ENCODE measurements around the gene LRRC3. TPM values are rescaled to one million over a fixed set of nuclear protein-coding genes. Genes with fewer than 3 reads are reported as not detected.

LRRC3 gene
- polyA plus RNA-seq, 1 donor (not counting 4 experiments of a cell fraction or from before 2014, with no cell fraction given) = 1.4 TPM

- dilution Hi-C loops (cut with MboI; ENCODE audit: extremely low pct_ligation_motif_present, low sequenced_read_pairs) = loop anchor here (25.0 kb wide), 1 partner anchor 259 kb away; no protein-coding TSS in a partner anchor
- no peak for FAIRE-seq
- Histone ChIP-seq H3K9ac (ENCODE audit: control insufficient read depth, extremely low read depth, insufficient read depth, low read length) (no peak overlapping the region), H3K9me1 (ENCODE audit: control insufficient read depth, extremely low read depth, insufficient read depth, low read length) (no peaks in the 10 kb centered on the region), H3K27me3 (ENCODE audit: control insufficient read depth, extremely low read depth, insufficient read depth, low read length) (no peaks in the 10 kb centered on the region), H3K36me3 (ENCODE audit: control insufficient read depth in 2 of 2, extremely low read depth in 1 of 2, insufficient read depth in 2 of 2, low read length in 2 of 2) (no peaks in the 10 kb centered on the region), H3K4me3 (ENCODE audit: control insufficient read depth in 2 of 3, extremely low read depth in 1 of 3, insufficient read depth in 2 of 3, low read depth in 1 of 3, low read length in 3 of 3) (no peak overlapping the region), H3K27ac (ENCODE audit: control insufficient read depth, insufficient read depth, low read length) (no peak overlapping the region), H3K4me2 (ENCODE audit: control insufficient read depth, extremely low read depth, insufficient read depth, low read depth, low read length) (no peak overlapping the region), H3K9me3 (ENCODE audit: control insufficient read depth, low read depth, low read length) (no peaks in the 10 kb centered on the region), H3K4me1 (ENCODE audit: control insufficient read depth, extremely low read depth, insufficient read depth, low read length) (no peaks in the 10 kb centered on the region), H2AFZ (ENCODE audit: control insufficient read depth, low read length) (no peak overlapping the region), H3K79me2 (ENCODE audit: control insufficient read depth, insufficient read depth, low read length) (no peaks in the 10 kb centered on the region), H4K20me1 (ENCODE audit: control insufficient read depth, extremely low read depth, insufficient read depth, low read length) (no peaks in the 10 kb centered on the region)
- DNase-seq (ENCODE audit: low read depth, low spot score) = no peak
- no peak for TF ChIP-seq EZH2 (IDR thresholded peaks at IDR 0.05; ENCODE audit: low read length)
These were observed 23.0 kb downstream of the LRRC3 start for GRCh38 chr21:44478124-44478800.

- no peak for FAIRE-seq
These were observed 23.5 kb downstream of the LRRC3 start for GRCh38 chr21:44478801-44479167.

More at GRCh38 chr21:44478801-44479167, 23.5 kb downstream of the LRRC3 start:
- Histone ChIP-seq H3K9me1 (ENCODE audit: control insufficient read depth, extremely low read depth, insufficient read depth, low read length) (no peaks in the 10 kb centered on the region), H3K27me3 (ENCODE audit: control insufficient read depth, extremely low read depth, insufficient read depth, low read length) (no peaks in the 10 kb centered on the region), H3K79me2 (ENCODE audit: control insufficient read depth, insufficient read depth, low read length) (no peaks in the 10 kb centered on the region), H3K9me3 (ENCODE audit: control insufficient read depth, low read depth, low read length) (no peaks in the 10 kb centered on the region), H4K20me1 (ENCODE audit: control insufficient read depth, extremely low read depth, insufficient read depth, low read length) (no peaks in the 10 kb centered on the region), H3K9ac (ENCODE audit: control insufficient read depth, extremely low read depth, insufficient read depth, low read length) (no peak overlapping the region), H3K27ac (ENCODE audit: control insufficient read depth, insufficient read depth, low read length) (no peak overlapping the region), H3K4me2 (ENCODE audit: control insufficient read depth, extremely low read depth, insufficient read depth, low read depth, low read length) (no peak overlapping the region), H3K36me3 (ENCODE audit: control insufficient read depth in 2 of 2, extremely low read depth in 1 of 2, insufficient read depth in 2 of 2, low read length in 2 of 2) (no peaks in the 10 kb centered on the region), H2AFZ (ENCODE audit: control insufficient read depth, low read length) (no peak overlapping the region), H3K4me1 (ENCODE audit: control insufficient read depth, extremely low read depth, insufficient read depth, low read length) (no peaks in the 10 kb centered on the region), H3K4me3 (ENCODE audit: control insufficient read depth in 2 of 3, extremely low read depth in 1 of 3, insufficient read depth in 2 of 3, low read depth in 1 of 3, low read length in 3 of 3) (no peak overlapping the region)
- DNase-seq (ENCODE audit: low read depth, low spot score) = no peak
- no peak for TF ChIP-seq EZH2 (IDR thresholded peaks at IDR 0.05; ENCODE audit: low read length)
- TF ChIP-seq, protein P1, sequence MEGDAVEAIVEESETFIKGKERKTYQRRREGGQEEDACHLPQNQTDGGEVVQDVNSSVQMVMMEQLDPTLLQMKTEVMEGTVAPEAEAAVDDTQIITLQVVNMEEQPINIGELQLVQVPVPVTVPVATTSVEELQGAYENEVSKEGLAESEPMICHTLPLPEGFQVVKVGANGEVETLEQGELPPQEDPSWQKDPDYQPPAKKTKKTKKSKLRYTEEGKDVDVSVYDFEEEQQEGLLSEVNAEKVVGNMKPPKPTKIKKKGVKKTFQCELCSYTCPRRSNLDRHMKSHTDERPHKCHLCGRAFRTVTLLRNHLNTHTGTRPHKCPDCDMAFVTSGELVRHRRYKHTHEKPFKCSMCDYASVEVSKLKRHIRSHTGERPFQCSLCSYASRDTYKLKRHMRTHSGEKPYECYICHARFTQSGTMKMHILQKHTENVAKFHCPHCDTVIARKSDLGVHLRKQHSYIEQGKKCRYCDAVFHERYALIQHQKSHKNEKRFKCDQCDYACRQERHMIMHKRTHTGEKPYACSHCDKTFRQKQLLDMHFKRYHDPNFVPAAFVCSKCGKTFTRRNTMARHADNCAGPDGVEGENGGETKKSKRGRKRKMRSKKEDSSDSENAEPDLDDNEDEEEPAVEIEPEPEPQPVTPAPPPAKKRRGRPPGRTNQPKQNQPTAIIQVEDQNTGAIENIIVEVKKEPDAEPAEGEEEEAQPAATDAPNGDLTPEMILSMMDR (optimal IDR thresholded peaks at IDR 0.05 in 1 of 3, IDR thresholded peaks at IDR 0.05 in 1 of 3, conservative IDR thresholded peaks at IDR 0.05 in 1 of 3; ENCODE audit: extremely low read depth in 1 of 3, insufficient read depth in 2 of 3, low read length in 3 of 3) = no peak
- dilution Hi-C loops (cut with MboI; ENCODE audit: extremely low pct_ligation_motif_present, low sequenced_read_pairs) = loop anchor here (25.0 kb wide), 1 partner anchor 259 kb away; no protein-coding TSS in a partner anchor
